NCI-H1105 treated with DMSO at 0.1 percent for 48 hours (cell line): ENCODE results near the gene REXO1.
A peak's percentile ranks its signal among the peaks of the same experiment; 100 is the strongest.

Experiments used
- DNase-seq: peaks from one replicate; lab custom pipeline; 2025; lab: John Stamatoyannopoulos, UW

The REXO1 gene

GRCh38 chr19:1849132-1849474 is 820 bp upstream of the REXO1 start:
- no peak for DNase-seq

- peak; percentile 2 for DNase-seq
Observed at GRCh38 chr19:1847684-1848398, 442 bp downstream of the REXO1 start.

- no peak for DNase-seq
Observed at GRCh38 chr19:1847348-1847683, 967 bp downstream of the REXO1 start.

GRCh38 chr19:1846517-1847204 is 1.6 kb downstream of the REXO1 start:
- DNase-seq: no peak

GRCh38 chr19:1845642-1846041 is 2.6 kb downstream of the REXO1 start:
- DNase-seq: no peak

- no peak for DNase-seq
Observed at GRCh38 chr19:1845125-1845515, 3.2 kb downstream of the REXO1 start.

GRCh38 chr19:1844513-1845124 is 3.7 kb downstream of the REXO1 start:
- no peak for DNase-seq

- no peak for DNase-seq
Observed at GRCh38 chr19:1843646-1844394, 4.5 kb downstream of the REXO1 start.

GRCh38 chr19:1843116-1843515 is 5.2 kb downstream of the REXO1 start:
- DNase-seq: no peak

- DNase-seq: no peak
Observed at GRCh38 chr19:1841209-1841924, 6.9 kb downstream of the REXO1 start.

- DNase-seq: no peak
Observed at GRCh38 chr19:1840541-1841115, 7.7 kb downstream of the REXO1 start.

GRCh38 chr19:1839658-1840540 is 8.4 kb downstream of the REXO1 start:
- no peak for DNase-seq

GRCh38 chr19:1837625-1838105 is 10.6 kb downstream of the REXO1 start:
- no peak for DNase-seq

- no peak for DNase-seq
Observed at GRCh38 chr19:1837222-1837565, 11.1 kb downstream of the REXO1 start.

- DNase-seq: no peak
Observed at GRCh38 chr19:1836458-1837221, 11.6 kb downstream of the REXO1 start.

- DNase-seq: no peak
Observed at GRCh38 chr19:1833540-1833939, 14.7 kb downstream of the REXO1 start.

- no peak for DNase-seq
Observed at GRCh38 chr19:1832046-1832663, 16.1 kb downstream of the REXO1 start.

- DNase-seq: no peak
Observed at GRCh38 chr19:1830978-1831377, 17.3 kb downstream of the REXO1 start.

GRCh38 chr19:1830568-1830967 is 17.7 kb downstream of the REXO1 start:
- DNase-seq: no peak

GRCh38 chr19:1829958-1830357 is 18.3 kb downstream of the REXO1 start:
- no peak for DNase-seq
